Spleen (tissue), 11 donors: Measurements from ENCODE around the gene DOCK1. TPM values are rescaled to one million over a fixed set of nuclear protein-coding genes. Genes with fewer than 3 reads are reported as not detected.

ENCODE experiments used
- DNase-seq: peaks from one replicate; pipeline ENCODE4 v3.0.0-alpha.2; 2020
- H3K27ac ChIP-seq, 8 donors: fragments of 200-600 bp; sonication (generic) in 7 of 8; 1 replicate in 4 of 8; 2 replicates in 4 of 8; pipeline versions ENCODE4 v1.5.0 to v1.8.0; 2016 to 2021; ENCODE audit warnings: inconsistent platforms in 4 of 8, mild to moderate bottlenecking in 4 of 8, moderate library complexity in 1 of 8
- H3K27me3 ChIP-seq, 7 donors: fragments of 200-600 bp; sonication (generic) in 6 of 7; replicated peaks in 1 of 7; 1 replicate in 4 of 7; 2 replicates in 3 of 7; pipeline versions ENCODE4 v1.5.0 to v1.8.0; 2016 to 2021; ENCODE audit warnings: inconsistent platforms in 3 of 7, mild to moderate bottlenecking in 1 of 7
- H3K36me3 ChIP-seq, 6 donors: fragments of 200-600 bp; sonication (generic) in 5 of 6; 1 replicate in 4 of 6; 2 replicates in 2 of 6; pipeline versions ENCODE4 v1.5.0 to v1.8.0; 2016 to 2021; ENCODE audit warnings: inconsistent platforms in 2 of 6
- H3K4me1 ChIP-seq, 6 donors: fragments of 200-600 bp; sonication (generic) in 5 of 6; 1 replicate in 3 of 6; 2 replicates in 3 of 6; pipeline versions ENCODE4 v1.5.0 to v1.8.0; 2016 to 2021; ENCODE audit warnings: inconsistent platforms in 3 of 6
- H3K4me3 ChIP-seq, 8 donors: fragments of 200-600 bp; sonication (generic) in 7 of 8; 1 replicate in 4 of 8; 2 replicates in 4 of 8; pipeline versions ENCODE4 v1.5.0 to v1.8.0; 2016 to 2021; ENCODE audit warnings: inconsistent platforms in 4 of 8, mild to moderate bottlenecking in 4 of 8, moderate library complexity in 2 of 8
- H3K9me3 ChIP-seq, 8 donors: fragments of 200-600 bp; sonication (generic) in 7 of 8; 1 replicate in 4 of 8; 2 replicates in 4 of 8; pipeline versions ENCODE4 v1.5.0 to v1.8.0; 2016 to 2021; ENCODE audit warnings: inconsistent platforms in 4 of 8
- POLR2A ChIP-seq, 3 donors: fragments of 450-650 bp; IDR thresholded peaks; one replicate each; pipeline ENCODE4 v1.5.1; 2017; ENCODE audit warnings: antibody characterized with exemption in 3 of 3, mild to moderate bottlenecking in 1 of 3
- POLR2AphosphoS5 ChIP-seq, 3 donors: sonication (generic); formaldehyde crosslinking; IDR thresholded peaks; one replicate each; pipeline ENCODE4 v1.5.1; 2017; ENCODE audit warnings: antibody characterized with exemption in 3 of 3
- WGBS, 5 donors: extraction: QIAGEN DNeasy Blood & Tissue Kit in 3 of 5; methylation state at CpG; one replicate each; pipeline versions ENCODE4 v1.1.5 to v1.1.7; 2013 to 2018; 5-methylcytosine and 5-hydroxymethylcytosine counted together
- intact Hi-C: fragments of 100-400 bp; cut with DNase I; formaldehyde crosslinking; loops from one replicate; pipeline ENCODE4 v1.15.0; 2023; ENCODE audit warnings: low total_unique reads
- polyA plus RNA-seq, 3 donors: library from polyadenylated mRNA; stranded (reverse); fragments of 200-250 nt; gene quantifications; one replicate each; pipeline ENCODE4 v1.2.1, GENCODE V29; 2013
- total RNA-seq, 7 donors: library from RNA; depleted of rRNA in 3 of 7; stranded (reverse); fragments of >200 nt in 3 of 7; fragmentation: NEBNext Ultra II Directional in 4 of 7; extraction: Animal tissue kit (Norgen Biotek cat#: 25700) in 4 of 7; gene quantifications; one replicate each; pipeline versions ENCODE4 v1.1.0 to v1.2.1, GENCODE V29; 2016 to 2021
- TF ChIP-seq, protein P1 (sequence below), 11 experiments: fragments of 200-600 bp in 7 of 11; fragments of 450-650 bp in 4 of 11; sonication (generic) in 4 of 11; IDR thresholded peaks in 8 of 11; conservative IDR thresholded peaks in 3 of 11; 1 replicate in 7 of 11; 2 replicates in 4 of 11; pipeline versions ENCODE4 v1.4.0 to v1.8.0; 2016 to 2021; ENCODE audit warnings: antibody characterized with exemption in 11 of 11, inconsistent platforms in 4 of 11, mild to moderate bottlenecking in 1 of 11
- donor health status: healthy with polysubstance abuse.
- donor health status: DM: no; HTN: no; CAD: no; lungs with moderate emphysema.
- donor health status: DM: no; HTN: no; CAD: no.
- donor health status: Bipolar disorder and iron deficiency.
- donor health status: healthy.
- donor health status: DM: no; HTN: no; CAD: no.
- donor health status: DM: yes; HTN: yes; CAD: no.

The DOCK1 gene
- total and polyA plus RNA-seq, 10 donors: 2.2 to 40.5 (median 25.1) TPM

DNA sequence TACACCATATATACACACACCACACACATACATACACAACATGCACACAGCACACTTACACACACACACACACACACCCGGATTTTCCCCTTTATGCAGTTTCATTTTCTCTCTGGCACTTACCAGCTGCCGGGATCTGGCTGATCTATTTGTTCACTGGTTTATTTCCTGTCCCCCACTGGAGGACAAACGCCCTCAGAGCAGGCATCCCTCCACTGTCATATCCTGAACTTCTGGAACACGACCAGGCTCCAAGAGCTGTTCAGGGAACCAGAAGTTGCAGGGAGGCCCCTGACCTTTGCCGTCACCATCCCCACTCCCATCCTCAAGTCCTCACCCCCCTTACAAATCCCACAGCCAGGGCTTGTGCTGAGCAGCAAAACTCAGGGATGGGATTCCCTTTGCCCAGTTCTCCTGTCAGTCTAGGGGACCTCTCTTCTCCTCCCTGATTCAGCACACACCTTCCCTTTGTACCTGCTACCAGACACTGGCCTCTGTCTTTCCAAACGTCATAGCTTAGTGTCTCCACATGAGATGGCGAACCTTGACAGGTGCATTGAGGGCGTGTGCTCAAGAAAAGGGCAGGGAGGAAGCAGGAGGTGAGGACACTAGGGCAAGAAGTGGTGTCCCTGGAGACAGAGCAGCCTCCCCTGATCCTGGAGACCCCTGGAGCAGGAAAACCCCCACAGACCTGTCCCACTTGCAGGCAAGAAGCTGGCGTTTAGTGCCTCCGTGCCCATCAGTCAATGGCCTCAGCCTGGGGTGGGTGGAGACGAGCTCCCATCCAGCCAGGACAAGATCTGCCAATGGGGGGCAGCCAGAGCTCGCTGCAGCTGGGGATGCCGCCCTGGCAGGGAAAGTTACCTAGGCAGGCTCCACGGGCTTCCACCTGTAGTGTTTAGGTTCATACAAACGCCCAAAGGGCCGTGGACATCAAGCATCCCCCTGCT is 12.7 kb upstream of the DOCK1 start:
- Histone ChIP-seq H3K27ac (no peak overlapping the region), H3K9me3 (peaks cover 0 to 4% (median under 1%) of the 10 kb centered on the region in 8 donors), H3K4me1 (no peaks in the 10 kb centered on the region), H3K36me3 (no peaks in the 10 kb centered on the region), H3K27me3 (no peaks in the 10 kb centered on the region), H3K4me3 (no peak overlapping the region)
- peak; percentile 52 for DNase-seq
- 53 to 72% (median 68%) methylated on average over 14 to 16 of the region's 16 CpGs for WGBS, 5 donors
- intact Hi-C loops: no loop called here
- TF ChIP-seq POLR2A (IDR thresholded peaks at IDR 0.05): no peak

DNA sequence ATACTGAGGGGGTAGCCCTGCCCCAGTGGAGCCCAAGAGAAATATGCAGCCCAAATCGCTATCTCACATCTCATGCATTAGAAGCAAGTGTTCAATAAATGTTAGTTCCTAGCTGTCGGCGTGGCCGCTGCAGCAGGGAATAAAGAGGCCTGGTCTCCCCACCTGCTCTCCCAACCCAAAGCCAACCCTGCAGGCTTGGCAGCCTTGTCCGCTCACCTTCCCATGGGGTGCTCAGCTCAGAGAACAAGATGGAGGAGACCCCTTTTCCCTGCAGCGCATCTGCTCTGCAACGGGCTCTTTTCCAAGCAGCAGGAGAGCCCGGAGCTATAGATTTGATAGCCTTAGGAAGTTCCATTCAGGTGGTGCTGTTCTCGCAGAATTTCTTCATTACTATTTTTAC is 12.0 kb upstream of the DOCK1 start:
- DNase-seq: peak; percentile 53
- WGBS, 5 donors: 93 to 98% (median 94%) methylated on average over 5 to 9 of the region's 9 CpGs
- TF ChIP-seq, protein P1, sequence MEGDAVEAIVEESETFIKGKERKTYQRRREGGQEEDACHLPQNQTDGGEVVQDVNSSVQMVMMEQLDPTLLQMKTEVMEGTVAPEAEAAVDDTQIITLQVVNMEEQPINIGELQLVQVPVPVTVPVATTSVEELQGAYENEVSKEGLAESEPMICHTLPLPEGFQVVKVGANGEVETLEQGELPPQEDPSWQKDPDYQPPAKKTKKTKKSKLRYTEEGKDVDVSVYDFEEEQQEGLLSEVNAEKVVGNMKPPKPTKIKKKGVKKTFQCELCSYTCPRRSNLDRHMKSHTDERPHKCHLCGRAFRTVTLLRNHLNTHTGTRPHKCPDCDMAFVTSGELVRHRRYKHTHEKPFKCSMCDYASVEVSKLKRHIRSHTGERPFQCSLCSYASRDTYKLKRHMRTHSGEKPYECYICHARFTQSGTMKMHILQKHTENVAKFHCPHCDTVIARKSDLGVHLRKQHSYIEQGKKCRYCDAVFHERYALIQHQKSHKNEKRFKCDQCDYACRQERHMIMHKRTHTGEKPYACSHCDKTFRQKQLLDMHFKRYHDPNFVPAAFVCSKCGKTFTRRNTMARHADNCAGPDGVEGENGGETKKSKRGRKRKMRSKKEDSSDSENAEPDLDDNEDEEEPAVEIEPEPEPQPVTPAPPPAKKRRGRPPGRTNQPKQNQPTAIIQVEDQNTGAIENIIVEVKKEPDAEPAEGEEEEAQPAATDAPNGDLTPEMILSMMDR (IDR thresholded peaks at IDR 0.05 in 8 of 11, conservative IDR thresholded peaks at IDR 0.05 in 3 of 11): no peak
- TF ChIP-seq POLR2A (IDR thresholded peaks at IDR 0.05) (no peak), POLR2AphosphoS5 (IDR thresholded peaks at IDR 0.05) (no peak)
- intact Hi-C loops: no loop called here
- Histone ChIP-seq H3K4me1 (no peaks in the 10 kb centered on the region), H3K27me3 (no peaks in the 10 kb centered on the region), H3K9me3 (peaks cover 0 to 11% (median 5%) of the 10 kb centered on the region in 8 donors), H3K27ac (no peak overlapping the region), H3K4me3 (no peak overlapping the region), H3K36me3 (no peaks in the 10 kb centered on the region)

DNA sequence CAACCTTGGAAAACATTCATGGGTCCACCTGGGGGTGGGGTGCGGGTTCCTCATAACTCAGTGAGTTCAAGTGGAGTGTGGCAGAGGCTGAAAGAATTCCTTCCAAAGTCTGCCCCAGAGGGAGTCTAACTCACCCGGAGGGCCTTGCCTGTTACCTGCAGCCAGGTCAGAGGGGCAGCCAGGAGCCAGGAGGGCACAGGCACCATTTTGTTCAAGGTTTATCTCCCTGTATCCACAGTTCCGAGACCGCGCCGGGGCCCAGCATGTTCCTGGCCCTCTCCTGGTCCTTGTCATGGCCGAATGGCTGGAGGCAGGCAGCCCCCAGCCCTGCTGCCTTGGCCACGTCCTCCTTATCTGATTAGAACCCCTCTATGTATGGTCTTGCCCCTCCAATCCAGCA is 11.4 kb upstream of the DOCK1 start:
- Histone ChIP-seq H3K36me3 (no peaks in the 10 kb centered on the region), H3K4me1 (no peaks in the 10 kb centered on the region), H3K4me3 (no peak overlapping the region), H3K9me3 (peaks cover 0 to 17% (median 12%) of the 10 kb centered on the region in 8 donors), H3K27ac (no peak overlapping the region), H3K27me3 (no peaks in the 10 kb centered on the region)
- 80 to 86% (median 83%) methylated on average over 8 of the region's 8 CpGs for WGBS, 5 donors
- TF ChIP-seq POLR2AphosphoS5 (IDR thresholded peaks at IDR 0.05): no peak
- no peak for TF ChIP-seq POLR2A (IDR thresholded peaks at IDR 0.05)
- TF ChIP-seq, protein P1 (IDR thresholded peaks at IDR 0.05 in 8 of 11, conservative IDR thresholded peaks at IDR 0.05 in 3 of 11): no peak
- intact Hi-C loops: no loop called here
- peak; percentile 59 for DNase-seq

DNA sequence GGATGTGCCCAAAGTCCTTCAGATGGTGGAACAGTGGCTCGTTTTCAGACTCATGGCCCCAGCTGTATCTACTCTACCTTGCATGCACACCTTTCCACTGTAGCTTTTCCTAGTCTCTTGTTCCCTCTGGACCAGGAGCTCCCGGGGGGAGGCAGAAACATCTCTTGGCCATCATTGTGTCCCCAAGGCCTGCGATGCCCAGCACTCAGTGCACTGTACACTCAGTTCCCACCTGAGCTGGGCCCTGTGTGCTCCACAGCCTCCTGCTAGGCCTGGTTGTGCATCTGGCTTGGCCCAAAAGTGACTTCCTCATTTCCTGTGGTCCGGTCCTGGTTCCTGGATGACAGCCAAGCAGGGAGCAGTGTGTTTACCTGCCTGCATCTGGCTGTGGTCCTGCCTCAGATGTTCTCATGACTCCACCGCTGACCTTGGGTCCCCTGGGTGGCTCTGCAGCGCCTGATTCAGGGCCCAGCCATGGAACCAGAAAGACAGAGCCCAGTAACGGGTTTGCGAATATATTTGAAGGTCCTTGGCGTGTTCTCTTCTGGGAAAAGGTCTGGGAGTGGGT is 9.9 kb upstream of the DOCK1 start:
- WGBS, 5 donors: 69 to 76% (median 73%) methylated on average over 8 to 9 of the region's 9 CpGs
- no peaks in the 10 kb centered on the region for H3K36me3 ChIP-seq
- intact Hi-C loops: no loop called here

More for the DNA sequence above, 9.9 kb upstream of the DOCK1 start:
- Histone ChIP-seq H3K4me3 (no peak overlapping the region), H3K27ac (no peak overlapping the region), H3K27me3 (no peaks in the 10 kb centered on the region), H3K9me3 (peaks cover 0 to 26% (median 20%) of the 10 kb centered on the region in 8 donors), H3K4me1 (no peaks in the 10 kb centered on the region)
- TF ChIP-seq POLR2AphosphoS5 (IDR thresholded peaks at IDR 0.05) (no peak), POLR2A (IDR thresholded peaks at IDR 0.05) (no peak)
- TF ChIP-seq, protein P1 (IDR thresholded peaks at IDR 0.05 in 8 of 11, conservative IDR thresholded peaks at IDR 0.05 in 3 of 11): no peak
- DNase-seq: peak; percentile 41
